Mesendoderm (in vitro differentiated cells): Measurements from ENCODE around the gene PLG.
"Not testable (repeated sequence)": the region's sequence is repeated elsewhere in the genome, so short reads cannot be mapped to it uniquely, and the experiment has no call there.

Experiments used
- DNase-seq: peaks from one replicate; pipeline ENCODE4 v3.0.0; 2013
- H2AK5ac ChIP-seq: 2 replicates; pipeline ENCODE4 v1.6.1; 2013; ENCODE audit warnings: low read length, inconsistent platforms
- H2BK120ac ChIP-seq: 2 replicates; pipeline ENCODE4 v1.6.1; 2013; ENCODE audit warnings: low read depth, mild to moderate bottlenecking, low read length, moderate library complexity, mixed read lengths
- H2BK15ac ChIP-seq: replicated peaks from 2 replicates; pipeline ENCODE4 v1.6.1; 2013; ENCODE audit warnings: low read depth, mild to moderate bottlenecking, moderate library complexity
- H2BK5ac ChIP-seq: 2 replicates; pipeline ENCODE4 v1.6.1; 2013; ENCODE audit warnings: low read length, inconsistent platforms
- H3K18ac ChIP-seq: 2 replicates; pipeline ENCODE4 v1.6.1; 2013; ENCODE audit warnings: mild to moderate bottlenecking, low read length, mixed read lengths
- H3K23ac ChIP-seq: one replicate; pipeline ENCODE4 v1.6.1; 2013; ENCODE audit warnings: low read length
- H3K27ac ChIP-seq: 2 replicates; pipeline ENCODE4 v1.5.1; 2013; ENCODE audit warnings: low read depth, mild to moderate bottlenecking, inconsistent platforms, low read length, moderate library complexity
- H3K27me3 ChIP-seq: 2 replicates; pipeline ENCODE4 v1.6.1; 2013; ENCODE audit warnings: low read length, control low read depth, mild to moderate bottlenecking, inconsistent platforms; ENCODE audit not compliant: insufficient read depth, poor library complexity
- H3K36me3 ChIP-seq: 2 replicates; pipeline ENCODE4 v1.6.1; 2013; ENCODE audit warnings: low read length, inconsistent platforms; ENCODE audit not compliant: control insufficient read depth, insufficient read depth
- H3K4ac ChIP-seq: one replicate; pipeline ENCODE4 v1.6.1; 2013; ENCODE audit warnings: low read depth, mild to moderate bottlenecking, low read length, moderate library complexity
- H3K4me1 ChIP-seq: 2 replicates; pipeline ENCODE4 v1.6.1; 2013; ENCODE audit warnings: low read depth, low read length, inconsistent platforms; ENCODE audit not compliant: control insufficient read depth
- H3K4me2 ChIP-seq: 2 replicates; pipeline ENCODE4 v1.6.1; 2013; ENCODE audit warnings: low read length
- H3K4me3 ChIP-seq: 2 replicates; pipeline ENCODE4 v1.5.1; 2013; ENCODE audit warnings: mild to moderate bottlenecking, low read length
- H3K56ac ChIP-seq: one replicate; pipeline ENCODE4 v1.6.1; 2013; ENCODE audit warnings: low read length
- H3K79me1 ChIP-seq: 2 replicates; pipeline ENCODE4 v1.6.1; 2013; ENCODE audit warnings: low read length, inconsistent platforms
- H3K79me2 ChIP-seq: 2 replicates; pipeline ENCODE4 v1.6.1; 2013; ENCODE audit warnings: mild to moderate bottlenecking, low read length; ENCODE audit not compliant: control insufficient read depth, insufficient read depth
- H3K9ac ChIP-seq: 2 replicates; pipeline ENCODE4 v1.6.1; 2013; ENCODE audit warnings: low read length, inconsistent platforms
- H4K5ac ChIP-seq: one replicate; pipeline ENCODE4 v1.6.1; 2013; ENCODE audit warnings: low read length
- H4K8ac ChIP-seq: one replicate; pipeline ENCODE4 v1.6.1; 2013; ENCODE audit warnings: low read depth, mild to moderate bottlenecking, control low read depth, low read length, moderate library complexity
- WGBS: extraction: QIAGEN DNeasy Blood & Tissue Kit; methylation state at CpG from one replicate; pipeline ENCODE4 v1.1.7; 2013; ENCODE audit warnings: low lambda C conversion rate, missing lambda C conversion rate; ENCODE audit not compliant: insufficient coverage; ENCODE audit errors: extremely low coverage; 5-methylcytosine and 5-hydroxymethylcytosine counted together

PLG gene

DNA sequence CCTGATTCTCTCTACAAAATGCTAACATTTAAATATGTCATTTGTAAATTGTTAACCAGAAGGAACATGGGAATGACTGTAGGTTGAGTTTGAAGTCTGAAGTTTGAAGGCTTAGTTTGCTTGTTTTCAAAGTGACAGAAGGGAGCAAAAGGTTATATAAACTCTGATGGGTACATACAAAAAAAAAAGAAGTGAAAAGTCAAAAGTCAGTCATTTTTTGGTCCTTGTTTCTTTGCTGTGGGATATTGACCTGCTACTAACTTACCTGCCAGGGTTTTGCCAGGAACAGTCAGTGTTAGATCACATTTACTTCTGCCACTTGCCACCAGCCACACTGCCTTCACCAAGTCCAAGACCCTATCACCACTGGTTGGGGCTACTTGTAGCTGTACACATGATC, 6.9 kb downstream of the PLG start:
- not testable (repeated sequence) for H3K23ac ChIP-seq, DNase-seq, H3K27me3 ChIP-seq, H3K27ac ChIP-seq, H3K79me2 ChIP-seq, H3K4me2 ChIP-seq, H3K4me3 ChIP-seq, H2BK5ac ChIP-seq, H3K79me1 ChIP-seq, H3K18ac ChIP-seq, H2BK120ac ChIP-seq, H4K8ac ChIP-seq, H2AK5ac ChIP-seq, H3K36me3 ChIP-seq, H4K5ac ChIP-seq, H3K56ac ChIP-seq, H3K9ac ChIP-seq, H3K4ac ChIP-seq, H3K4me1 ChIP-seq, H2BK15ac ChIP-seq

GRCh38 chr6:160714731-160715316, 12.8 kb downstream of the PLG start:
- H3K27ac ChIP-seq, result no peak overlapping the region

GRCh38 chr6:160730911-160731310, 28.9 kb downstream of the PLG start:
- H3K4me1 ChIP-seq, result no peaks in the 10 kb centered on the region
- no peaks in the 10 kb centered on the region for H3K79me2 ChIP-seq
- no peak overlapping the region for H3K4me3 ChIP-seq
- H2BK120ac ChIP-seq, result no peak overlapping the region
- no peak overlapping the region for H4K8ac ChIP-seq
- H2AK5ac ChIP-seq, result no peak overlapping the region
- no peaks in the 10 kb centered on the region for H3K36me3 ChIP-seq
- no peak overlapping the region for H4K5ac ChIP-seq
- H3K56ac ChIP-seq, result no peak overlapping the region
- DNase-seq, result peak; percentile 62
- H3K18ac ChIP-seq, result no peak overlapping the region
- H3K23ac ChIP-seq, result no peak overlapping the region
- no peak overlapping the region for H2BK15ac ChIP-seq
- H2BK5ac ChIP-seq, result no peak overlapping the region
- no peak overlapping the region for H3K27ac ChIP-seq
- no CpG with 5 or more reads among the region's 6 CpGs for WGBS
- no peak overlapping the region for H3K4ac ChIP-seq
- no peak overlapping the region for H3K4me2 ChIP-seq
- no peaks in the 10 kb centered on the region for H3K79me1 ChIP-seq
- no peak overlapping the region for H3K9ac ChIP-seq
- no peaks in the 10 kb centered on the region for H3K27me3 ChIP-seq

More at GRCh38 chr6:160714731-160715316, 12.8 kb downstream of the PLG start:
- Histone ChIP-seq H3K56ac (no peak overlapping the region), H3K4ac (no peak overlapping the region), H2AK5ac (no peak overlapping the region), H3K4me3 (no peak overlapping the region), H3K36me3 (no peaks in the 10 kb centered on the region), H3K4me1 (no peaks in the 10 kb centered on the region), H3K18ac (no peak overlapping the region), H2BK120ac (no peak overlapping the region), H3K79me1 (no peaks in the 10 kb centered on the region), H4K8ac (no peak overlapping the region), H4K5ac (no peak overlapping the region), H3K4me2 (no peak overlapping the region), H3K9ac (no peak overlapping the region), H3K79me2 (no peaks in the 10 kb centered on the region), H3K27me3 (no peaks in the 10 kb centered on the region), H3K23ac (no peak overlapping the region), H2BK15ac (no peak overlapping the region), H2BK5ac (no peak overlapping the region)
- no CpG with 5 or more reads among the region's 5 CpGs for WGBS
- no peak for DNase-seq

DNA sequence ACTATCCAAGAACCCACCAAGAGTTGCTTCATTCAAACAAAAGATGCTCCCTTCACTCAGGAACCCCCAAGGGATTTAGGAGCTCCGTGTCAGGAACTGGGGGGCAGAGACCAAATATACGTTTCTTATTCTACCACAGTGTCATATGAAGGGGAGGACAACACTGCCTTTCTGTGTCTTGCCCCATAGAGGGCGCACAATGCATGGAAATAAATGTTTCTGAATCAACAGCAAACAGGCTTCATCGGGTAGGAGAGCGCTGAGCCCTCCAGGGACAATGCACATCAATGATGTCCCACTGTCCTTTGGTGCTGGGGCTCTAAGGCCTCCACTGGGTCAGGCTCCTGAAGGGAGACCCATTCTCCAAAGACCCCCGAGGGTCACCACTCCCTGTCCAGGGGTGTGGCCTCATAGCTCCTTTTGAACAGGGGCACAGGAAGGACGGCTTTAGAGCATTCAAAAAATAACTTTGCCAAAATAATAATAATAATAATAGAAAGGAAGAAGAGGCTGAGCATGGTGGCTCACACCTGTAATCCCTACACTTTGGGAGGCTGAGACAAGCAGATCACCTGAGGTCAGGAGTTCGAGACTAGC, 31.1 kb downstream of the PLG start:
- Histone ChIP-seq H4K5ac (no peak overlapping the region), H3K18ac (no peak overlapping the region), H3K9ac (no peak overlapping the region), H4K8ac (no peak overlapping the region), H3K4me2 (no peak overlapping the region), H2AK5ac (no peak overlapping the region), H3K4ac (no peak overlapping the region), H3K56ac (no peak overlapping the region), H3K79me1 (no peaks in the 10 kb centered on the region), H3K36me3 (no peaks in the 10 kb centered on the region), H2BK120ac (no peak overlapping the region), H3K27ac (no peak overlapping the region), H3K4me1 (no peaks in the 10 kb centered on the region), H3K79me2 (no peaks in the 10 kb centered on the region), H3K23ac (no peak overlapping the region), H2BK5ac (no peak overlapping the region), H3K27me3 (no peaks in the 10 kb centered on the region), H3K4me3 (no peak overlapping the region), H2BK15ac (no peak overlapping the region)
- DNase-seq, result peak; percentile 76
- no CpG with 5 or more reads among the region's 8 CpGs for WGBS

DNA sequence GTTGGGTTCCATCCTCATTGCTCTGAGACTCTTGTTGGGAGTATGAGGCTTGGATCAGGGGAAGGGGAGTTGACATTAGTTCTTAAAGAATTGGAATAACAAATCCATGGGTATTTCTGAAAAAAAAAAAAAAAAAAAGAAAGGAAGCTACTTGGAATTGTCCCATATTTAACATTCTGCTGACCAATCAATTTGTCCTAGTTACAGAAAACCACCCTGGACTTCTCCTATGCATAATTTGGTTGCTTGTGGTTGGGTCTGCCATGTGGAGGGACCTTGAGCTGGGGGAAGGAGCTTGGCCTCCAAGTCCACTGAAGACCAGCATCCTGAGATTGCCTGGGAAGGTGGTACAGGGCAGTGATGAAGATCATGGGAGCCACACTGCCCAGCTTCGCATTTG, 32.6 kb downstream of the PLG start:
- WGBS, result no CpG with 5 or more reads among the region's 1 CpG
- no peak overlapping the region for H3K4me2 ChIP-seq

GRCh38 chr6:160735523-160735922, 33.5 kb downstream of the PLG start:
- Histone ChIP-seq H3K36me3 (no peaks in the 10 kb centered on the region), H2AK5ac (no peak overlapping the region), H3K27ac (no peak overlapping the region), H3K9ac (no peak overlapping the region), H3K4me2 (no peak overlapping the region), H3K27me3 (no peaks in the 10 kb centered on the region), H4K8ac (no peak overlapping the region), H3K18ac (no peak overlapping the region), H3K79me2 (no peaks in the 10 kb centered on the region), H3K4me1 (no peaks in the 10 kb centered on the region), H3K4me3 (no peak overlapping the region), H2BK5ac (no peak overlapping the region), H3K4ac (no peak overlapping the region), H2BK120ac (no peak overlapping the region), H3K23ac (no peak overlapping the region), H3K79me1 (no peaks in the 10 kb centered on the region), H4K5ac (no peak overlapping the region), H2BK15ac (no peak overlapping the region), H3K56ac (no peak overlapping the region)
- no peak for DNase-seq
- no CpG with 5 or more reads among the region's 3 CpGs for WGBS

More for the DNA sequence above, 32.6 kb downstream of the PLG start:
- H4K8ac ChIP-seq, result no peak overlapping the region
- H3K18ac ChIP-seq, result no peak overlapping the region
- H3K23ac ChIP-seq, result no peak overlapping the region
- H3K9ac ChIP-seq, result no peak overlapping the region
- H3K27me3 ChIP-seq, result no peaks in the 10 kb centered on the region
- H2BK15ac ChIP-seq, result no peak overlapping the region
- no peak overlapping the region for H4K5ac ChIP-seq
- H3K79me1 ChIP-seq, result no peaks in the 10 kb centered on the region
- no peak overlapping the region for H3K27ac ChIP-seq
- no peak overlapping the region for H3K4me3 ChIP-seq
- no peak overlapping the region for H2BK5ac ChIP-seq
- H3K36me3 ChIP-seq, result no peaks in the 10 kb centered on the region
- H3K4me1 ChIP-seq, result no peaks in the 10 kb centered on the region
- no peak overlapping the region for H3K4ac ChIP-seq
- H3K56ac ChIP-seq, result no peak overlapping the region
- H2BK120ac ChIP-seq, result no peak overlapping the region
- no peak for DNase-seq
- no peaks in the 10 kb centered on the region for H3K79me2 ChIP-seq
- H2AK5ac ChIP-seq, result no peak overlapping the region
